H9 (cell line): ENCODE data around the gene PRPF40B. TPM values are rescaled to one million over a fixed set of nuclear protein-coding genes. Genes with fewer than 3 reads are reported as not detected.

Experiments used
- DNase-seq: peaks from one replicate; pipeline ENCODE4 v3.0.0-alpha.2; 2017
- H2AFZ ChIP-seq: one replicate; pipeline ENCODE4 v1.6.1; 2013; ENCODE audit warnings: mild to moderate bottlenecking, low read length, control low read depth, moderate library complexity
- H2AK5ac ChIP-seq: 2 replicates; pipeline ENCODE4 v1.6.1; 2013; ENCODE audit warnings: low read length, control low read depth, mixed read lengths; ENCODE audit not compliant: insufficient read length
- H2BK120ac ChIP-seq: one replicate; pipeline ENCODE4 v1.6.1; 2013; ENCODE audit warnings: low read depth, mild to moderate bottlenecking, low read length, control low read depth, inconsistent platforms; ENCODE audit not compliant: poor library complexity, severe bottlenecking
- H2BK12ac ChIP-seq: 2 replicates; pipeline ENCODE4 v1.6.1; 2013; ENCODE audit warnings: low read length, control low read depth, mixed read lengths, low read depth; ENCODE audit not compliant: insufficient read length
- H2BK15ac ChIP-seq: 2 replicates; pipeline ENCODE4 v1.6.1; 2013; ENCODE audit warnings: low read depth, low read length, control low read depth
- H2BK20ac ChIP-seq: one replicate; pipeline ENCODE4 v1.6.1; 2013; ENCODE audit warnings: low read depth, mild to moderate bottlenecking, low read length, control low read depth, inconsistent platforms; ENCODE audit not compliant: poor library complexity, severe bottlenecking
- H2BK5ac ChIP-seq: 2 replicates; pipeline ENCODE4 v1.6.1; 2013; ENCODE audit warnings: low read length, control low read depth, mixed read lengths; ENCODE audit not compliant: insufficient read length
- H3K14ac ChIP-seq: 2 replicates; pipeline ENCODE4 v1.6.1; 2013; ENCODE audit warnings: low read length, control low read depth; ENCODE audit not compliant: insufficient read depth
- H3K18ac ChIP-seq: 2 replicates; pipeline ENCODE4 v1.6.1; 2013; ENCODE audit warnings: low read depth, mild to moderate bottlenecking, mixed read lengths, low read length, control low read depth; ENCODE audit not compliant: insufficient read length
- H3K23ac ChIP-seq: 2 replicates; pipeline ENCODE4 v1.6.1; 2013; ENCODE audit warnings: low read length, control low read depth, mixed read lengths, low read depth; ENCODE audit not compliant: insufficient read length
- H3K23me2 ChIP-seq: 2 replicates; pipeline ENCODE4 v1.6.1; 2013; ENCODE audit warnings: low read depth, mild to moderate bottlenecking, mixed read lengths, low read length, control low read depth; ENCODE audit not compliant: insufficient read length, poor library complexity, severe bottlenecking
- H3K27ac ChIP-seq: 2 replicates; pipeline ENCODE4 v1.5.1; 2013; ENCODE audit warnings: low read length, control low read depth, mixed read lengths, low read depth; ENCODE audit not compliant: insufficient read length
- H3K27me3 ChIP-seq: 2 replicates; pipeline ENCODE4 v1.6.1; 2013; ENCODE audit warnings: low read length, control low read depth, inconsistent platforms; ENCODE audit not compliant: insufficient read depth
- H3K4ac ChIP-seq: 2 replicates; pipeline ENCODE4 v1.6.1; 2013; ENCODE audit warnings: low read depth, mild to moderate bottlenecking, control low read depth, inconsistent platforms, low read length, moderate library complexity
- H3K4me1 ChIP-seq: 2 replicates; pipeline ENCODE4 v1.6.1; 2013; ENCODE audit warnings: low read length, control low read depth, inconsistent platforms; ENCODE audit not compliant: insufficient read depth
- H3K4me2 ChIP-seq: 2 replicates; pipeline ENCODE4 v1.6.1; 2013; ENCODE audit warnings: low read length, control low read depth, mixed read lengths; ENCODE audit not compliant: insufficient read length, insufficient read depth
- H3K56ac ChIP-seq: 2 replicates; pipeline ENCODE4 v1.6.1; 2013; ENCODE audit warnings: low read depth, mild to moderate bottlenecking, mixed read lengths, low read length, control low read depth; ENCODE audit not compliant: insufficient read length
- H3K79me1 ChIP-seq: 2 replicates; pipeline ENCODE4 v1.6.1; 2013; ENCODE audit warnings: low read depth, mild to moderate bottlenecking, moderate library complexity, low read length, control low read depth, inconsistent platforms; ENCODE audit not compliant: insufficient read depth, poor library complexity, severe bottlenecking
- H3K79me2 ChIP-seq: 2 replicates; pipeline ENCODE4 v1.6.1; 2013; ENCODE audit warnings: low read length, control low read depth, inconsistent platforms; ENCODE audit not compliant: insufficient read depth
- H3K9ac ChIP-seq: 2 replicates; pipeline ENCODE4 v1.6.1; 2013; ENCODE audit warnings: low read length, control low read depth, mixed read lengths; ENCODE audit not compliant: insufficient read length; ENCODE audit errors: extremely low read depth
- H3K9me3 ChIP-seq: one replicate; pipeline ENCODE4 v1.6.1; 2013; ENCODE audit warnings: low read depth, low read length, inconsistent platforms; ENCODE audit not compliant: control insufficient read depth
- H3T11ph ChIP-seq: one replicate; pipeline ENCODE4 v1.6.1; 2013; ENCODE audit warnings: mild to moderate bottlenecking, low read length, control low read depth, inconsistent platforms
- H4K20me1 ChIP-seq: one replicate; pipeline ENCODE4 v1.6.1; 2013; ENCODE audit not compliant: control insufficient read depth, insufficient read length, insufficient read depth
- H4K5ac ChIP-seq: 2 replicates; pipeline ENCODE4 v1.6.1; 2013; ENCODE audit warnings: low read depth, mild to moderate bottlenecking, mixed read lengths, low read length, control low read depth; ENCODE audit not compliant: insufficient read length
- H4K8ac ChIP-seq: replicated peaks from 2 replicates; pipeline ENCODE4 v1.6.1; 2013; ENCODE audit warnings: low read length, control low read depth, mixed read lengths, low read depth; ENCODE audit not compliant: insufficient read length
- H4K91ac ChIP-seq: 2 replicates; pipeline ENCODE4 v1.6.1; 2013; ENCODE audit warnings: low read depth, mild to moderate bottlenecking, moderate library complexity, mixed read lengths, low read length, control low read depth; ENCODE audit not compliant: insufficient read length
- H3K27ac Mint-ChIP-seq, 3 experiments: 2 replicates in 2 of 3; 3 replicates in 1 of 3; pipeline ENCODE4 v1.8.0; 2020 to 2021; ENCODE audit warnings: mixed read lengths in 3 of 3, mild to moderate bottlenecking in 1 of 3, moderate library complexity in 1 of 3
- H3K27me3 Mint-ChIP-seq: 2 replicates; pipeline ENCODE4 v1.8.0; 2021; ENCODE audit warnings: low read depth, mild to moderate bottlenecking, moderate library complexity, mixed read lengths
- H3K36me3 Mint-ChIP-seq, 3 experiments: 2 replicates in 2 of 3; 3 replicates in 1 of 3; pipeline ENCODE4 v1.8.0; 2020 to 2021; ENCODE audit warnings: low read depth in 3 of 3, mixed read lengths in 3 of 3; ENCODE audit not compliant: insufficient read depth in 1 of 3
- H3K4me1 Mint-ChIP-seq, 2 experiments: 2 replicates each; pipeline ENCODE4 v1.8.0; 2020; ENCODE audit warnings: mixed read lengths in 2 of 2
- H3K4me3 Mint-ChIP-seq, 2 experiments: 2 replicates in 1 of 2; 3 replicates in 1 of 2; pipeline ENCODE4 v1.8.0; 2020 to 2021; ENCODE audit warnings: mild to moderate bottlenecking in 2 of 2, mixed read lengths in 2 of 2, moderate library complexity in 1 of 2
- H3K9me3 Mint-ChIP-seq, 2 experiments: 2 replicates in 1 of 2; 3 replicates in 1 of 2; pipeline ENCODE4 v1.8.0; 2020; ENCODE audit warnings: mild to moderate bottlenecking in 2 of 2, mixed read lengths in 2 of 2, moderate library complexity in 1 of 2
- WGBS: extraction: QIAGEN DNeasy Blood & Tissue Kit; methylation state at CpG from one replicate; pipeline ENCODE4 v1.1.7; 2013; ENCODE audit warnings: missing lambda C conversion rate, low lambda C conversion rate, mixed read lengths; ENCODE audit not compliant: insufficient read length; ENCODE audit errors: extremely low coverage; 5-methylcytosine and 5-hydroxymethylcytosine counted together
- total RNA-seq: library from RNA; stranded (reverse); gene quantifications from 2 replicates; pipeline ENCODE4 v1.2.1, GENCODE V29; 2021
- TF ChIP-seq, protein P1 (sequence below): fragments of 200-600 bp; sonication (generic); conservative IDR thresholded peaks from 3 replicates; pipeline ENCODE4 v1.8.0; 2021; ENCODE audit warnings: antibody characterized with exemption, mild to moderate bottlenecking

Gene PRPF40B
- total RNA-seq, 1 experiment from 2014 or later = 19.0 TPM

DNA sequence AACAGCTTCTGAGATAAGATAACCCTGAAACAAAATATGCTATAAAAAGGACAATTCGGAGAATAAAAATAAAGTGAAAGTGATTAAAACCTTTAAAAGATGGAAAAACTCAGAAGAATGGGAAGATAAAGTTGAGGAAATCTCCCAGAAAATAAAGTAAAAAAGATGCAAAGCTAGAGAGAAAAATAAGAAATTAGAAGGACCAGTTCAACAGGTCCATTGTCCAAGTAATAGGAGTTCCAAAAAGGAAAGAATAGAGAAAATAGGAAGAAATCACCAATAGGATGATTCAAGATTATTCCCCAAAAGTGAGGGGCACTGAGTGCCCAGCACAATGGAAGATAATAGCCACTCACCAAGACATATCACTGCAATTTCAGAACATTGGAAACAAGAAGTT is 4.8 kb upstream of the PRPF40B start:
- Histone ChIP-seq H3K4ac (no peak overlapping the region), H2AK5ac (no peak overlapping the region), H2BK120ac (no peak overlapping the region), H4K91ac (no peak overlapping the region), H3K9ac (no peak overlapping the region), H3K4me1 (peaks cover 2% of the 10 kb centered on the region; the same call in 1 of the 2 replicates), H3K23ac (no peak overlapping the region), H3K9me3 (no peaks in the 10 kb centered on the region), H3K56ac (no peak overlapping the region), H3K23me2 (peaks cover 6% of the 10 kb centered on the region), H3K4me2 (no peak overlapping the region), H3K14ac (no peak overlapping the region), H3K79me1 (no peaks in the 10 kb centered on the region), H4K8ac (no peak overlapping the region), H2AFZ (no peak overlapping the region), H3K27ac (no peak overlapping the region), H2BK20ac (no peak overlapping the region), H4K20me1 (no peaks in the 10 kb centered on the region), H2BK5ac (no peak overlapping the region), H2BK15ac (no peak overlapping the region), H3K79me2 (no peaks in the 10 kb centered on the region; the same call in 1 of the 2 replicates), H3K18ac (no peak overlapping the region), H2BK12ac (no peak overlapping the region), H3K27me3 (no peaks in the 10 kb centered on the region), H4K5ac (no peak overlapping the region), H3T11ph (no peak overlapping the region)
- no peak overlapping the region for H3K4me3 Mint-ChIP-seq
- TF ChIP-seq, protein P1, sequence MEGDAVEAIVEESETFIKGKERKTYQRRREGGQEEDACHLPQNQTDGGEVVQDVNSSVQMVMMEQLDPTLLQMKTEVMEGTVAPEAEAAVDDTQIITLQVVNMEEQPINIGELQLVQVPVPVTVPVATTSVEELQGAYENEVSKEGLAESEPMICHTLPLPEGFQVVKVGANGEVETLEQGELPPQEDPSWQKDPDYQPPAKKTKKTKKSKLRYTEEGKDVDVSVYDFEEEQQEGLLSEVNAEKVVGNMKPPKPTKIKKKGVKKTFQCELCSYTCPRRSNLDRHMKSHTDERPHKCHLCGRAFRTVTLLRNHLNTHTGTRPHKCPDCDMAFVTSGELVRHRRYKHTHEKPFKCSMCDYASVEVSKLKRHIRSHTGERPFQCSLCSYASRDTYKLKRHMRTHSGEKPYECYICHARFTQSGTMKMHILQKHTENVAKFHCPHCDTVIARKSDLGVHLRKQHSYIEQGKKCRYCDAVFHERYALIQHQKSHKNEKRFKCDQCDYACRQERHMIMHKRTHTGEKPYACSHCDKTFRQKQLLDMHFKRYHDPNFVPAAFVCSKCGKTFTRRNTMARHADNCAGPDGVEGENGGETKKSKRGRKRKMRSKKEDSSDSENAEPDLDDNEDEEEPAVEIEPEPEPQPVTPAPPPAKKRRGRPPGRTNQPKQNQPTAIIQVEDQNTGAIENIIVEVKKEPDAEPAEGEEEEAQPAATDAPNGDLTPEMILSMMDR = no peak
- no peak overlapping the region for H3K27ac Mint-ChIP-seq
- no peak for DNase-seq
- H3K36me3 Mint-ChIP-seq = no peaks in the 10 kb centered on the region
- WGBS = no CpG with 5 or more reads among the region's 1 CpG
- H3K27me3 Mint-ChIP-seq = peaks cover 15% of the 10 kb centered on the region
- peaks cover 26 to 34% of the 10 kb centered on the region in 2 experiments for H3K4me1 Mint-ChIP-seq
- no peaks in the 10 kb centered on the region; a peak in 1 of 5 replicates for H3K9me3 Mint-ChIP-seq
